ENCODE measurements around the gene TBCC.
"Not testable (repeated sequence)": the region's sequence is repeated elsewhere in the genome, so short reads cannot be mapped to it uniquely, and the experiment has no call there.

TBCC gene, protein sequence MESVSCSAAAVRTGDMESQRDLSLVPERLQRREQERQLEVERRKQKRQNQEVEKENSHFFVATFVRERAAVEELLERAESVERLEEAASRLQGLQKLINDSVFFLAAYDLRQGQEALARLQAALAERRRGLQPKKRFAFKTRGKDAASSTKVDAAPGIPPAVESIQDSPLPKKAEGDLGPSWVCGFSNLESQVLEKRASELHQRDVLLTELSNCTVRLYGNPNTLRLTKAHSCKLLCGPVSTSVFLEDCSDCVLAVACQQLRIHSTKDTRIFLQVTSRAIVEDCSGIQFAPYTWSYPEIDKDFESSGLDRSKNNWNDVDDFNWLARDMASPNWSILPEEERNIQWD

GRCh38 chr6:42745640-42746462, at the start of gene TBCC:
Gene TBCC, minus strand, starts transcription at chr6:42746103. Its CDS starts 30 bp downstream, at chr6:42746073.
- DNase-seq, result peak; percentile 94

GRCh38 chr6:42795651-42796050, 49.7 kb upstream of the TBCC start:
- no peak for DNase-seq

GRCh38 chr6:42791706-42792320, 45.9 kb upstream of the TBCC start:
- no peak for DNase-seq

GRCh38 chr6:42790549-42791181, 44.8 kb upstream of the TBCC start:
- DNase-seq, result no peak

DNA sequence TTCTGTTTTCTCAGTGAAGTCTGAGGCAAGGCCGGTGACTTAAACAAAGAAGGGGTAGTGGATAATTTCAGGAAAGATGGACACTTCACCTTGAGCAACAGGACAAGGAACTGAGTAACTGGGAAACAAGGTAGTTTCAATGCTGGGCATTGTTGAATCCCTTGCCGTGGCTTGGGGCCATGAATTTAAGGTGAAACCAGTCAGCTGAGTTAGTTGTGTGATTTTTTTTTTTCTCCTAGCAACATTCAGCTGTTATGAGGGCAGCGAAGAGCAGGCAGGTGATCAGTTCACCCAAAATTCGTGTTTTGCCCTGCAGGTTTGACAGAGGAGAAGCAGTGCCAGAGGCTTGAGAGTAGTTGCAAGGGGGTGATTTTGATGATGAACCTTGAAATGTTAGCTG, 42.8 kb upstream of the TBCC start:
- DNase-seq, result no peak

- no peak for DNase-seq
Observed at GRCh38 chr6:42787063-42787472, 41.2 kb upstream of the TBCC start.

GRCh38 chr6:42786525-42786985, 40.7 kb upstream of the TBCC start:
- no peak for DNase-seq

- DNase-seq, result no peak
Observed at GRCh38 chr6:42784717-42785498, 39.0 kb upstream of the TBCC start.

GRCh38 chr6:42783876-42784642, 38.2 kb upstream of the TBCC start:
- peak; percentile 8 for DNase-seq

DNA sequence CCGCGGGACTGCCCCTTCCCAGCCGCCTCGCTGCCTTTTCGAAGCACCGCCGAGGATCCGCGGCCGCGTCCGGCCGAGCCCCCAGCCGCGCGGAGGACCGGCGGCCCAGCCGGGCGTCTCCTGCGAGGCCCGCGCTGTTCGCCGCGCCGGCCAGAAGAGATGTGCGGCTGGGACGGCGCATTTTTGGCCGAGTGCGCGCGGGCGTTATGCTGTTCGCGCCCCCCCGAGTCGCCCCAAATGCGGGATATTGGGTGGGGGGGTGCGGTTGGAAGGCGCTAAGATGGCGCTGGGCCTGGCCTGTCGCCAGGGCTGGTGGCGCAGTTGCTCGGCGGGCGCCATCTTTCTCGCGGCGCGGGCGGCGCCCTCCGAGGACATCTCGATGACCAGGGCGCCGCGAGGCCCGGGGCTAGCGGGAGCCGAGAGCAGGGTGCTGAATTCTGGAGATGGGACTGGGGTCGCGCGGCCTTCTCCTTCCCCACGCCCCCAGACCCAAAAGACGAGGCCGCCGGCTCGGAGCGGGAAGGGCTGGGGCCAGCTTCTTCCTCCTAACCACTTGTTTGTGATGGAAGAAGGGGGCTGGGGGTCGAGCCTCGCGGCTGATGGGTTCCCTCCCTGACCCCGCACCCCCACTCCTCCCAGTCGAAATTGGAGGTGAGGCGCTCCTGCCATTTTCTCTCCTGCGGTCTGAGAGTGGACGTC, 37.4 kb upstream of the TBCC start:
- peak; percentile 33 for DNase-seq

- peak; percentile 56 for DNase-seq
Observed at GRCh38 chr6:42782689-42783176, 36.8 kb upstream of the TBCC start.

- peak; percentile 56 for DNase-seq
Observed at GRCh38 chr6:42781796-42782688, 36.1 kb upstream of the TBCC start, which contains the start of gene BICRAL. Gene BICRAL, plus strand, starts transcription at chr6:42782052. Its CDS starts 39,971 bp downstream, at chr6:42822023.

GRCh38 chr6:42781546-42781795, 35.6 kb upstream of the TBCC start:
- DNase-seq, result no peak

DNA sequence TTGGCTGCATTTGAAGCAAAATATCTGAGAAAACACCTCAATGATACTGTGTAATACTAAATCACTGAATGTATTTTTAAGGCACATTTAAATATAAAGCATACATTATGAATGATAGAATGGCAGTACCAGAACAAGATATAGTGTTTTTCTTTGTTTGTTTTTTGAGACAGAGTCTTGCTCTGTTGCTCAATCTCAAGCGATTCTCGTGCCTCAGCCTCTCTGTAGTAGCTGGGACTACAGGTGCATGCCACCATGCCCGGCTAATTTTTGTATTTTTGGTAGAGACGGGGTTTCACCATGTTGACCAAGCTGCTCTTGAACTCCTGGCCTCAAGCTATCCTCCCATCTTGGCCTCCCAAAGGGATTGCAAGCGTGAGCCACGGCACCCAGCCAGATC, 33.6 kb upstream of the TBCC start:
- no peak for DNase-seq

- no peak for DNase-seq
Observed at GRCh38 chr6:42778122-42778521, 32.2 kb upstream of the TBCC start.

- no peak for DNase-seq
Observed at GRCh38 chr6:42777126-42777822, 31.4 kb upstream of the TBCC start.

DNA sequence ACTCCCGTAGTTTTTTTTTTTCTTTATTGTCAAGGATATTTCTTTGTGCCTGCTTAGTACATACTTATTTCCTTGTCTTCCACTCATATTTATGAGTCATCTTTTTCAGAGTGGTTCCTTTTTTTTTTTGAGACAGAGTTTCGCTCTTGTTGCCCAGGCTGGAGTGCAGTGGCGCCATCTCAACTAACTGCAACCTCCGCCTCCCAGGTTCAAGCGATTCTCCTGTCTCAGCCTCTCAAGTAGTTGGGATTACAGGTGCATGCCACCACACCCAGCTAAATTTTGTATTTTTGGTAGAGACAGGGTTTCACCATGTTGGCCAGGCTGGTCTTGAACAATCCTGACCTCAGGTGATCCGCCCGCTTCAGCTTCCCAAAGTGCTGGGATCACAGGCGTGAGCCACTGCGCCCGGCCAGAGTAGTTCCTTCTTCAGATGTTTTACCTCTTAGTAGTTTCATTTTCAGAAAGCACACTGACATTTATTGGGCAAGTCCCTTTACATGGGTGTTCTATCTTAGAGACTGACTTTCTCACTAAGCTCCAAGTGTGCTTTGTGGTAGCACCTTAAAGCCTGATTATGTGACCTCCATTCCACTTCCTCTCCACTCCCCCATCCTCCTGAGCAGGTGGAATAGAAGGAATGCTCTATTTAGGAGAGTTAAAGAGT, 29.1 kb upstream of the TBCC start:
- not testable (repeated sequence) for DNase-seq

- DNase-seq, result no peak
Observed at GRCh38 chr6:42774201-42774600, 28.3 kb upstream of the TBCC start.

DNA sequence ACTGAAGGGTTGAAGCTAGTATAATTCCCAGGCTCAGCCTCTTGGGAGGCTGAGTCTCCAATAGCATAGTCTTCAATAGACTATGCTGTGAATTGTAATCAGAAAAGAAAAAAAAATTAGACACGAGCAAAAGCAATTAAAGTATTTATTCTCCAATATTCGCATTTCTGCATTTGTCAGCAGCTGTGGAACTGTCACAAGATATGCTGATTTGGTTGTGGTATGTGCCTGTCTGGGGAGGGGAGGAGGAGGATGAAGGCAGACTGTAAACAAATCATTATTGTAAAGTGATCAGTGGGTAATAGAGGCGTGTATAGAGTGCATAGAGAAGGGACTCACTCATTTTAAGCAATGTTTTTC, 25.8 kb upstream of the TBCC start:
- no peak for DNase-seq
